Ishikawa (cell line): ENCODE data around the gene TMPRSS15.

Source experiments
- CEBPB ChIP-seq: IDR thresholded peaks from 2 replicates; pipeline ENCODE4 v1.6.1; 2012
- CREB1 ChIP-seq: IDR thresholded peaks from 2 replicates; pipeline ENCODE4 v1.6.1; 2012; ENCODE audit warnings: low read depth
- EGR1 ChIP-seq: IDR thresholded peaks from 2 replicates; pipeline ENCODE4 v1.6.1; 2012
- FOXM1 ChIP-seq: IDR thresholded peaks from 2 replicates; pipeline ENCODE4 v1.6.1; 2012; ENCODE audit warnings: low read depth, borderline replicate concordance
- MAX ChIP-seq: IDR thresholded peaks from 2 replicates; pipeline ENCODE4 v1.6.1; 2012
- NFIC ChIP-seq: IDR thresholded peaks from 2 replicates; pipeline ENCODE4 v1.6.1; 2012
- RAD21 ChIP-seq: IDR thresholded peaks from 2 replicates; pipeline ENCODE4 v1.6.1; 2012; ENCODE audit warnings: low read depth
- TAF1 ChIP-seq: IDR thresholded peaks from 2 replicates; pipeline ENCODE4 v1.6.1; 2012; ENCODE audit warnings: low read depth, mild to moderate bottlenecking
- TEAD4 ChIP-seq: IDR thresholded peaks from 2 replicates; pipeline ENCODE4 v1.6.1; 2012
- YY1 ChIP-seq: IDR thresholded peaks from 2 replicates; pipeline ENCODE4 v1.6.1; 2012; ENCODE audit warnings: low read depth
- ZBTB7A ChIP-seq: IDR thresholded peaks from 2 replicates; pipeline ENCODE4 v1.6.1; 2012; ENCODE audit warnings: low read depth
- TF ChIP-seq, protein P1 (sequence below): IDR thresholded peaks from 2 replicates; pipeline ENCODE4 v1.6.1; 2012; ENCODE audit warnings: low read depth, mild to moderate bottlenecking

DNA sequence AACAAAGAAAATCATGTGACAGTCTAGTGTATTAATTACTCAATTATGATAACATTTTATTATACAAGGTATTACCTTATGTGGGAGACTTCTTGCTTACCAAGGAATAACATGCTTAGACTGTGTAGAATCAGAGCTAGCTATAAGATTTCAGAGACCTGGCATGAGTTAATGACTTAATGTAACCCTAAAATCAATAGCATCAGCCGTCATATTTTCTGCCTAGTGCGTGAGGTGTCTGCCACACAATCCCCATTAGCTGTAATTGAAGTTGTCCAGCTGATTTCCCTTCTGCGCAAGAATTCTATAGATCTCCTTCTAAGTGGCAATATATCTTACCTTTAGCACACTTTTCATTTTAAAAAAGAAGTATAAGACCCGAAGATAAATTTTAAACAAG is 130.2 kb downstream of the TMPRSS15 start:
- TF ChIP-seq NFIC (no peak), FOXM1 (no peak), CREB1 (no peak), ZBTB7A (no peak), TAF1 (no peak), EGR1 (no peak), MAX (no peak), CEBPB (no peak), TEAD4 (no peak), YY1 (no peak), RAD21 (no peak)
- TF ChIP-seq, protein P1, sequence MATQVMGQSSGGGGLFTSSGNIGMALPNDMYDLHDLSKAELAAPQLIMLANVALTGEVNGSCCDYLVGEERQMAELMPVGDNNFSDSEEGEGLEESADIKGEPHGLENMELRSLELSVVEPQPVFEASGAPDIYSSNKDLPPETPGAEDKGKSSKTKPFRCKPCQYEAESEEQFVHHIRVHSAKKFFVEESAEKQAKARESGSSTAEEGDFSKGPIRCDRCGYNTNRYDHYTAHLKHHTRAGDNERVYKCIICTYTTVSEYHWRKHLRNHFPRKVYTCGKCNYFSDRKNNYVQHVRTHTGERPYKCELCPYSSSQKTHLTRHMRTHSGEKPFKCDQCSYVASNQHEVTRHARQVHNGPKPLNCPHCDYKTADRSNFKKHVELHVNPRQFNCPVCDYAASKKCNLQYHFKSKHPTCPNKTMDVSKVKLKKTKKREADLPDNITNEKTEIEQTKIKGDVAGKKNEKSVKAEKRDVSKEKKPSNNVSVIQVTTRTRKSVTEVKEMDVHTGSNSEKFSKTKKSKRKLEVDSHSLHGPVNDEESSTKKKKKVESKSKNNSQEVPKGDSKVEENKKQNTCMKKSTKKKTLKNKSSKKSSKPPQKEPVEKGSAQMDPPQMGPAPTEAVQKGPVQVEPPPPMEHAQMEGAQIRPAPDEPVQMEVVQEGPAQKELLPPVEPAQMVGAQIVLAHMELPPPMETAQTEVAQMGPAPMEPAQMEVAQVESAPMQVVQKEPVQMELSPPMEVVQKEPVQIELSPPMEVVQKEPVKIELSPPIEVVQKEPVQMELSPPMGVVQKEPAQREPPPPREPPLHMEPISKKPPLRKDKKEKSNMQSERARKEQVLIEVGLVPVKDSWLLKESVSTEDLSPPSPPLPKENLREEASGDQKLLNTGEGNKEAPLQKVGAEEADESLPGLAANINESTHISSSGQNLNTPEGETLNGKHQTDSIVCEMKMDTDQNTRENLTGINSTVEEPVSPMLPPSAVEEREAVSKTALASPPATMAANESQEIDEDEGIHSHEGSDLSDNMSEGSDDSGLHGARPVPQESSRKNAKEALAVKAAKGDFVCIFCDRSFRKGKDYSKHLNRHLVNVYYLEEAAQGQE, result no peak
